Panc1 (cell line): ENCODE results near the gene PRDX5.

Experiments
- CTCF ChIP-seq: fragments of 450-650 bp; IDR thresholded peaks from 2 replicates; pipeline ENCODE4 v1.5.1; 2017; ENCODE audit warnings: mild to moderate bottlenecking
- POLR2AphosphoS5 ChIP-seq: IDR thresholded peaks from 2 replicates; pipeline ENCODE4 v1.6.1; 2012; ENCODE audit warnings: mild to moderate bottlenecking, low read depth, low read length, moderate library complexity
- REST ChIP-seq, 2 experiments: IDR thresholded peaks; 2 replicates each; pipeline ENCODE4 v1.6.1; 2011 to 2012; ENCODE audit warnings: low read depth in 2 of 2, control low read depth in 1 of 2, low read length in 1 of 2, mild to moderate bottlenecking in 1 of 2, moderate library complexity in 1 of 2; ENCODE audit not compliant: insufficient read depth in 1 of 2
- SIN3A ChIP-seq: IDR thresholded peaks from 2 replicates; pipeline ENCODE4 v1.6.1; 2012; ENCODE audit warnings: low read depth, mild to moderate bottlenecking, low read length, moderate library complexity, borderline replicate concordance; ENCODE audit not compliant: insufficient read depth

DNA sequence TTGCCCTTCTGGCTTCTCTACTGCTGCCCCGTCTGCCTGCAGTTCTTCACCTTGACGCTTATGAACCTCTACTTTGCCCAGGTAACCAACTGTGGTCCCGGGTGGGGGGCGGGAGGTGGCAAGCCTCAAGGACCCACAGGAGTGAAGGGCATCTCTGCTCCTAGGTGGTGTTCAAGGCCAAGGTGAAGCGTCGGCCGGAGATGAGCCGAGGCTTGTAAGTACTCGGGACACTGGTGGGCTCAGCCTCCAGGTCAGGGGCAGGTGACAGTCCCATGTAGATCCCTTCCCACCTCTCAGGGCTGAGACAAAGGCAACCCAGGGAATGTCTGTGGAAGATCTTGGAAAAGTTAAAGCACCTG lies 31.1 kb upstream of the PRDX5 start:
- TF ChIP-seq SIN3A (no peak), CTCF (no peak), POLR2AphosphoS5 (no peak), REST (IDR thresholded peaks at IDR 0.05; ENCODE audit: insufficient read depth in 1 of 2, low read depth in 2 of 2, low read length in 1 of 2) (no peak)
